ENCODE results near the gene PDP2. TPM values are rescaled to one million over a fixed set of nuclear protein-coding genes. Genes with fewer than 3 reads are reported as not detected.

The PDP2 gene
- total RNA-seq, 1 donor from 2014 or later = 11.3 TPM

DNA sequence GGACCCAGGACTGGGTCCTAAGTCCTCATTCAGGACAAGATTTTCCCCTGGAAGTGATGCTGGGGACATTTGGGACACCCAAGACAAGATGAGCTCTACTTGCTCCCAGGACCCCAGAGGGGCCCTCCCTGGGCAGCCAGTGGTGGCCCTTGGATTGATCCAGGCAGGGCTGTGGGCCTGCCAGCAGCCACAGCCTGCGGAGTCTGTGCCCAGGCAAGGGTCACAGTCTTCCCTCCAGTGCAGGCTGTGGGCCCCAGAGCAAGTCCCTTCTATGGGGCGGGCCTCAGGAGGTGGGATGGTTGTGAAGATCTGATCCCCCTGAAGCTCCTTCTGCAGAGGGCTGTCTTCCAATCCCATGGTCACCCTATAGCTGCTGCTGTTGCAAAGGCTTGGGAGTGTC is 23.5 kb upstream of the PDP2 start:
- Mint-ChIP-seq H3K4me3 (ENCODE audit: unreplicated experiment) (no peak overlapping the region), H3K36me3 (ENCODE audit: low read depth, unreplicated experiment) (no peaks in the 10 kb centered on the region), H3K4me1 (ENCODE audit: unreplicated experiment) (no peaks in the 10 kb centered on the region), H3K27me3 (ENCODE audit: unreplicated experiment) (no peaks in the 10 kb centered on the region), H3K27ac (ENCODE audit: unreplicated experiment) (no peak overlapping the region), H3K9me3 (ENCODE audit: unreplicated experiment) (no peaks in the 10 kb centered on the region)
- no peak for DNase-seq (ENCODE audit: low spot score)
- TF ChIP-seq, protein P1, sequence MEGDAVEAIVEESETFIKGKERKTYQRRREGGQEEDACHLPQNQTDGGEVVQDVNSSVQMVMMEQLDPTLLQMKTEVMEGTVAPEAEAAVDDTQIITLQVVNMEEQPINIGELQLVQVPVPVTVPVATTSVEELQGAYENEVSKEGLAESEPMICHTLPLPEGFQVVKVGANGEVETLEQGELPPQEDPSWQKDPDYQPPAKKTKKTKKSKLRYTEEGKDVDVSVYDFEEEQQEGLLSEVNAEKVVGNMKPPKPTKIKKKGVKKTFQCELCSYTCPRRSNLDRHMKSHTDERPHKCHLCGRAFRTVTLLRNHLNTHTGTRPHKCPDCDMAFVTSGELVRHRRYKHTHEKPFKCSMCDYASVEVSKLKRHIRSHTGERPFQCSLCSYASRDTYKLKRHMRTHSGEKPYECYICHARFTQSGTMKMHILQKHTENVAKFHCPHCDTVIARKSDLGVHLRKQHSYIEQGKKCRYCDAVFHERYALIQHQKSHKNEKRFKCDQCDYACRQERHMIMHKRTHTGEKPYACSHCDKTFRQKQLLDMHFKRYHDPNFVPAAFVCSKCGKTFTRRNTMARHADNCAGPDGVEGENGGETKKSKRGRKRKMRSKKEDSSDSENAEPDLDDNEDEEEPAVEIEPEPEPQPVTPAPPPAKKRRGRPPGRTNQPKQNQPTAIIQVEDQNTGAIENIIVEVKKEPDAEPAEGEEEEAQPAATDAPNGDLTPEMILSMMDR (IDR thresholded peaks at IDR 0.05; ENCODE audit: unreplicated experiment) = no peak

DNA sequence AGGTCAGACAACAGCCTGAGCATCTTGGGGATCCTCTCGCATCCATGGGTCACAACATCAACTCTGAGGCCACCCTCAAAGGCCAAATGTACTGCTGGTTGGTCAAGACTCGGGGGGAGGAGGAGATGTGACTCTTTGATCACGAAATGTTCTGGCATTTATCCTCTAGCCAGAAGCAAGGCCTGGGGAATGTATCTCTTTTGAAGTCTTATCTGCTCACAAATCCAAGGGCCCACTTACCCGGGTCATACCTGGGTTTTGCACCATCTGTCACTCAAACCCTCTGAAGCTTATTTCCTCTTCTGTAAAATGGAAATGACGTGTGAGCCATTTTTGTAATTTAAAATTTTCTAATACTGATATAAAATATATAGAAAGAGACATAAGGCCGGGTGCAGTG is 22.9 kb upstream of the PDP2 start:
- DNase-seq (ENCODE audit: low spot score) = no peak
- Mint-ChIP-seq H3K27me3 (ENCODE audit: unreplicated experiment) (no peaks in the 10 kb centered on the region), H3K36me3 (ENCODE audit: low read depth, unreplicated experiment) (no peaks in the 10 kb centered on the region), H3K9me3 (ENCODE audit: unreplicated experiment) (no peaks in the 10 kb centered on the region), H3K27ac (ENCODE audit: unreplicated experiment) (no peak overlapping the region), H3K4me1 (ENCODE audit: unreplicated experiment) (no peaks in the 10 kb centered on the region), H3K4me3 (ENCODE audit: unreplicated experiment) (no peak overlapping the region)
- TF ChIP-seq, protein P1 (IDR thresholded peaks at IDR 0.05; ENCODE audit: unreplicated experiment) = no peak

DNA sequence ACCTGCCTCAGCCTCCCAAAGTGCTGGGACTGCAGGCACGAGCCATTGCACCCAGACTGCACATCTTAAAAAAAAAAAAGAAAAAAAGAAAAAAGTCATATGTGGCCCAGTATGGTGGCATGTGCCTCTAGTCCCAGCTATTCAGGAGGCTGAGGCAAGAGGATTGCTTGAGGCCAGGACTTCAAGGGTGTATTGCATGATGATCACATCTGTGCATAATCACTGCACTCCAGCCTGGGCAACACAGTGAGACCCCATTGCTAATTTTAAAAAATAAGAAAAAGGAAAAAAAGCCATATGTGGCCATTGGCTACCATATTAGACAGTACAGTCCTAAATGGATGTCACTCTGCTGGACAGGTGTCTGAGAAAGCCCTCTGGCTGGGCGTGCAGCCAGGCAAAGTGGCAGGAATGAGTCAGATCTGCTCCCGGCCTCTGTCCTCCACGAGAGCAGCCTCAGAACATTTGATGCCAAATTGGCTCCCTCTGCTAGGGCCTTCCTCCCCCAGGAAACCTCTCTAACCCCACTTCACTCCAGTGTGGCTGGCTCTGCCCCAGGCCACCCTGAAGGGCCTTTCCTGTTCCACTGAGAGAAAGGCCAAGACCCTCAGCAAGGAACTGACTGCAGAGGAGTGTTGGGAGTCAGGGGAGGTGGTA is 21.4 kb upstream of the PDP2 start:
- Mint-ChIP-seq H3K4me3 (ENCODE audit: unreplicated experiment) (no peak overlapping the region), H3K27me3 (ENCODE audit: unreplicated experiment) (no peaks in the 10 kb centered on the region), H3K36me3 (ENCODE audit: low read depth, unreplicated experiment) (no peaks in the 10 kb centered on the region), H3K4me1 (ENCODE audit: unreplicated experiment) (no peaks in the 10 kb centered on the region), H3K9me3 (ENCODE audit: unreplicated experiment) (no peaks in the 10 kb centered on the region), H3K27ac (ENCODE audit: unreplicated experiment) (no peak overlapping the region)
- DNase-seq (ENCODE audit: low spot score) = no peak
- TF ChIP-seq, protein P1 (IDR thresholded peaks at IDR 0.05; ENCODE audit: unreplicated experiment) = no peak

DNA sequence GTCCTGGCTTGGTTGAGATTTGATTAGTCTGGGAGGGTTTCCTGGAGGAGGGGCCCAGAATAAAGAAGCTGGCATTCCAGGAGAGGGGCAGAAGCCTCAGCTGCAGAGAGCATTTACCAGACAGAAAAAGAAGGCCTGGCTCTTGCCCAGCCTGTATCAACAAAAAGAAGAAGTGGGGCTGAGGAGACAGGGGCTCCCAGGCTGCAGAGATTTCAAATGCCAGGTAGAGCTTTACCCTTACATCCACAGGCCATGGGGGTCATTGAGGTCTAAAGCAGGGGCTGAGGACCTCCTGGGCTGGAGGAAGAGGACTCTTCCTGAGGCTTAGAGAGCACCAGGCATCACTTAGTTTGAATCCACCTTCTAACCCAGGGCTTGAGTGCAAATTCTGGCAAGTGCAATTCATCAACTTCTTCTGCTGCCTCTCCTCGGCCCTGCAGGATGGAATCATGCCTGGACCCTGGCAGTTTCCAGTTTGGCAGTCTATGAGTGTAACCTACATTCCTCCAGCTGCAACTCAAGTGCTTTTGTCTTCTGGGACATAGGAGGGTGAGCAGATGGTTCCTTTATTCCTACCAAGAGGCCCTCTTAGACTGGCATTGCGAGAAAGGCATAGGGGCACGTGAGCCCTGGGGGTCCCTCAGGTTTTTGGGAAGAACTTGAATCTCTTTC is 20.8 kb upstream of the PDP2 start:
- TF ChIP-seq, protein P1 (IDR thresholded peaks at IDR 0.05; ENCODE audit: unreplicated experiment) = no peak
- Mint-ChIP-seq H3K4me3 (ENCODE audit: unreplicated experiment) (no peak overlapping the region), H3K4me1 (ENCODE audit: unreplicated experiment) (no peaks in the 10 kb centered on the region), H3K9me3 (ENCODE audit: unreplicated experiment) (no peaks in the 10 kb centered on the region), H3K36me3 (ENCODE audit: low read depth, unreplicated experiment) (no peaks in the 10 kb centered on the region), H3K27ac (ENCODE audit: unreplicated experiment) (no peak overlapping the region), H3K27me3 (ENCODE audit: unreplicated experiment) (peaks cover 3% of the 10 kb centered on the region)
- no peak for DNase-seq (ENCODE audit: low spot score)

DNA sequence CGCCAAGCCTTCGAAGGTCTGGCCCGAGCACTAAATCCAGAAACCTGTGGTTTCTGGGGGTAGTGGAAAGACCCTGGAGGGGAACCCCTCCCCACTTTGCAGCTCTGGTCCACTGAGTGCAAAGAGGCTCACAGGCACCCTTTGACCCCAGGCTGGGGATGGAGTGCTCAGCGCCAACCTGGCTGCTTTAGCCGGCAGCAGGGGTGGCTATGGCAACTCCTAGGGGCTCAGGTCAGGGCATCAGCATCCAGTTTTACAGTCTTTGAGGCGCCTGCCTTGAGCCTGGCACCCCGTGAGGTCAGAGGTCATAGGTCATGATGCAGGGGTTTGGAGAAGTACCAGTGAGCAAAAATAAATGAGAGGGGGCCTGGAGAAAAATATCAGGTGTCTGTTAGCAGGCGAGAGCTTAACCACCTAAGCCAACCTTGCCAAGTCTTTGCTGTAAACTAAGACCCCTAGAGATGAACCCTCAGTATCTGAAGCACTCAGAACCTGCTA is 18.2 kb upstream of the PDP2 start:
- DNase-seq (ENCODE audit: low spot score) = no peak
- Mint-ChIP-seq H3K27ac (ENCODE audit: unreplicated experiment) (no peak overlapping the region), H3K4me3 (ENCODE audit: unreplicated experiment) (no peak overlapping the region), H3K27me3 (ENCODE audit: unreplicated experiment) (peaks cover 3% of the 10 kb centered on the region), H3K9me3 (ENCODE audit: unreplicated experiment) (no peaks in the 10 kb centered on the region), H3K36me3 (ENCODE audit: low read depth, unreplicated experiment) (no peaks in the 10 kb centered on the region), H3K4me1 (ENCODE audit: unreplicated experiment) (no peaks in the 10 kb centered on the region)
- TF ChIP-seq, protein P1 (IDR thresholded peaks at IDR 0.05; ENCODE audit: unreplicated experiment) = no peak
